Muscle of arm (tissue), 14 donors: ENCODE results near the gene DMRTB1. TPM values are rescaled to one million over a fixed set of nuclear protein-coding genes. Genes with fewer than 3 reads are reported as not detected.

Experiments
- DNase-seq: peaks from one replicate; pipeline ENCODE4 v3.0.0-alpha.2; 2013
- long read RNA-seq, 11 donors: transcript quantifications; one replicate each; lab custom pipeline, GENCODE V29; 2026
- polyA plus RNA-seq, 12 donors: library from polyadenylated mRNA; unstranded; fragments of 120-200 nt; gene quantifications; one replicate each; pipeline ENCODE4 v1.2.1, GENCODE V29; 2013; ENCODE audit not compliant: insufficient read length in 12 of 12

Gene DMRTB1
- not detected for polyA plus RNA-seq
- long read RNA-seq, donor 1: 0 reads
- long read RNA-seq, donor 2: 0 reads
- long read RNA-seq, donor 3: 0 reads
- long read RNA-seq, donor 4: 0 reads
- long read RNA-seq, donor 5: 0 reads
- long read RNA-seq, donor 6: 0 reads
- long read RNA-seq, donor 7: 0 reads
- long read RNA-seq, donor 8: 0 reads
- long read RNA-seq, donor 9: 0 reads
- long read RNA-seq, donor 10: 0 reads
- long read RNA-seq, donor 11: 0 reads

- DNase-seq: no peak
Observed at GRCh38 chr1:53459321-53460175, at the start of gene DMRTB1. TSS of gene DMRTB1 (plus strand) at chr1:53459399. CDS start at chr1:53459454, 55 bp downstream.

GRCh38 chr1:53409695-53410094 is 49.5 kb upstream of the DMRTB1 start:
- DNase-seq: no peak

GRCh38 chr1:53410100-53410541 is 49.1 kb upstream of the DMRTB1 start:
- no peak for DNase-seq

DNA sequence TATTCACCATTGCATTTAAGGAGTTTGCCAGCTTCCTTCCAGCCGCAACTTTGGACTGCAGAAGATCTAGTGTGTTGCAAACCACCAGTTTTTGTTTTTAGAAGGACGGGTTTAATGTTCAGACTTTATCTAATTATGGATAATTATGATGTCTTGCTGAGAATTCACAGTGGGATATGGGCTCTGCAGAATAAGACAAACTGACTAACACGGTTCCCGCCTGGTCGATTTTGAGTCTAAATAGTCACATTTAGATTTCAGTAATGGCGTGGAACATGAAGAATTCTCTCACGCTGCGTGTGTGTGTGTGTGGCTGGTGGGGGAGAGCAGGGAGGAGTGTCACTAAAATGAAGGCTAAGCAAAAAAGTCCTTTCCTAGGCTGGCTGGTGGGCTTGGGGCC is 48.5 kb upstream of the DMRTB1 start:
- no peak for DNase-seq

DNA sequence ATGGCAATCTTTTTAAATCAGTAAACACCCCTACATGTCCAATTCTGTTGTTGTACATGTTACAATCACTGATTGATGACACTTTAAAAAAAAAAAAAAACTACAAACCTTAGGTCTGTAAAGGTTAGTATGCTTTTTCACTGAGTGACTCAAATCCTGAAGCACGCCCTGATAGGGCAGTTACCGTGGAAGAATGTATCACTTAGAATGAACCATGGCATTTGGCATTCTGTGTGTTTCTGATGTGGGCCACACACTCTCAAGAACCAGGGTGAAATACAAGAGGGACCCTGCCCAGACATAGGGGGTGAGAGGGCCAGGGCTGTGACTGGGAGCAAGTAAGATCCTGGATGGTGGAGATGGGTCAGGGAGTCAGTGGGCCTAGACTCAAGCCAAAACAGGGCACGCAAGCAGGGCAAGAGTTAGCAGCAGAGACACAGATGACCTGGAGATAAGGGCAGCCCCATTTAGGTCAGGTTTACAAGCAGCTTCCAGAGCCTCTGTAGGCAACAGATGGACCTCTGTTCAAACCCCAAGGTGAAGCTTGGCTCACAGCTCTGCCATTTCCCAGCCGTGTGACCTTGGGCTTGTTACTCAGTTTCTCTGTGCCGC is 47.6 kb upstream of the DMRTB1 start:
- DNase-seq: no peak

GRCh38 chr1:53412285-53413174 is 46.7 kb upstream of the DMRTB1 start:
- DNase-seq: no peak

DNA sequence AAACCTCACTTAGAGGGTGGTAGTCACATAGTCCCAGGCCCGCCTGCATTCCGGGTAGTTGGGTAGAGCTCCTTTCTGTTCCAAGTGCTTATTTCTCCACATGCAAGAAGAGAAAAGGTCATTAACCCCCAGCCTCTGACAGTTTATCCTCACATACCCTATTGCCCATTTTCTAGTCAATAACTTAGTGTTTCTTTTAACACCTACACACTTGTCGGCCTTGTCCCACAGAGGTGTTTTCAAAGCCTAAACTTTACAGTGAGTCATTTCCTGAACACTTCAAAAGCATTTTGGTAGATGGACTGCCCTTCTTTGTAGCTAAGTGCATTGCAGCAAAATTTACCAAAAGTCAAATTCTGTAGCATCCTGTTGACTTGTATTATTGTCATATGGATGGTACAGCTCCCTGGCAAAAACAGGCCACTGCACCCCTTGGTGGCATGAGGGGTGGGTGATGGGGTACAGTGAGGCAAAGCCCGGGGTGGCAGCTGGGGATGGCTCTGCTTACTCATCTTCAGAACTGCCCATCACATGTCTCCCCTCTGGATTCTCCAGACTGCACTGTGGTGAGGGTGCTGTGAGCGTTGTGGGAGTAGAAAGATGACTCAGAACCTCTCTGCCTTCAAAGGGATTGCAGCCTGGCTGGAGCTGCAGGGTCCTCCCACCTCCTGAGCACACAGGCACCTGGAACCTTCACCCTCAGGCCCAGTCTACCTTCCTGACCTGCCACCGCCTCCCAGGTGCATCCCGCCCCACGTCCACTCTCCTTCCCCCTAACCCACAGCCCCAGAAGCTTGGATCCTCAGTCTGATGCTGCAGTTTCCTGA is 45.8 kb upstream of the DMRTB1 start:
- no peak for DNase-seq

GRCh38 chr1:53414632-53415031 is 44.6 kb upstream of the DMRTB1 start:
- no peak for DNase-seq

DNA sequence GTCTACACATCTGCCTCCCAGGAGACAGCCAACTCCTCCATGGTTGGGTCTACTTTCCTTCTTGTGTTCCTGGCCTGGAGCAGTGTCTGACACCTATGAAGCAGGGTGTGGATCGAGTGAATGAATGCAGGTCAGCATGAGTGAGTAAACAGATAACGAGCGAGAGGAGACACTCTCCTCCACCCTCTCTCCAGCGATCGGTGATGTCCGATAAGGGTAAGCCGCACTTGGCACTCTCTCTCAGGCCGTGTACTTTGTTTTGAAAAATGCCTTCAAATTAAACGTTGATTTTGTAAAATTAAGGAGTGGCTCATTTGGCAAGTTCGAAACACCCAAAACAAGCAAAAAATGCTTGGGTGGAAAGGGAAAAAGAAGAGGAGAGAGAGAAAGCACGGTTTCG is 43.8 kb upstream of the DMRTB1 start:
- DNase-seq: no peak

- DNase-seq: no peak
Observed at GRCh38 chr1:53416269-53416813, 42.9 kb upstream of the DMRTB1 start.

DNA sequence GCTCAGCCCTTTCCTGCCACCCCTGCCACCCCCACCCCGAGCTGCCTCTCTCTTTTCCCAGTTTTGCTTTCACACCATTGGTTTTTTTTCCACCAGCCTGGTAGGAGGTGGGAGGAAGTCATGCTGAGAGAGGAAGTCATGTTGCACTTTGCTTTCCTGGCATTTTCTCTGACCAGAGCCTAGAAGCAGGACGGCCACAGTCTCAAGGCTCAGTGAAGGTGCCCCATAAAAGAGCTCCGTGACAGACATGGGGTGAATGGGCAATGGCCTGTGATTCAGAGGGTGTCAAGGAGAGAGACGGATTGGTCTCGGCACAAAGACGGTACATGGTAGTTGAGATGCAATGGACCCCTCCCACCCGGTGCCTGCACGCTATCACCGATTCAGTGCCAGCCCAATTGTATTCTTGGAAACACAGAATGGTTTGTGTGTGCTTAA is 42.1 kb upstream of the DMRTB1 start:
- no peak for DNase-seq

DNA sequence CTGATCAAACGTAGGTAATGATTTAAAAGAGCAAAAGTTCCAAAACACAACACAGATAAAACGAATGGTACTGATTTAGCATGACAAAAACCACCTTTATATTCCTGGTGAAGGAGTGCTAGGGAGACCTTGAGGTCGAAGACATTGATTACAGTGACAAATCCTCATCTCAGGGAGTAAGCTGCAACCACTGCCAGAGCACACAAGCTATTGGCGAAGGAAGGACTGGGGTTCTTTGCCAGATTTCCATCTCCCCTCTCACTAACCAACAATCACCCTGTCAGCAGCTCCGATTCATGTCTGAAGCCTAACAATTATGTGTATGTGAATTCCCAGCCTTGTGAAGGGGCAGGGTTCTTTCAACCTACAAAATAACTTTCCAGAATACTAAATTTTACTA is 40.2 kb upstream of the DMRTB1 start:
- no peak for DNase-seq

- DNase-seq: no peak
Observed at GRCh38 chr1:53420341-53420740, 38.9 kb upstream of the DMRTB1 start.

GRCh38 chr1:53421208-53421607 is 38.0 kb upstream of the DMRTB1 start:
- no peak for DNase-seq

DNA sequence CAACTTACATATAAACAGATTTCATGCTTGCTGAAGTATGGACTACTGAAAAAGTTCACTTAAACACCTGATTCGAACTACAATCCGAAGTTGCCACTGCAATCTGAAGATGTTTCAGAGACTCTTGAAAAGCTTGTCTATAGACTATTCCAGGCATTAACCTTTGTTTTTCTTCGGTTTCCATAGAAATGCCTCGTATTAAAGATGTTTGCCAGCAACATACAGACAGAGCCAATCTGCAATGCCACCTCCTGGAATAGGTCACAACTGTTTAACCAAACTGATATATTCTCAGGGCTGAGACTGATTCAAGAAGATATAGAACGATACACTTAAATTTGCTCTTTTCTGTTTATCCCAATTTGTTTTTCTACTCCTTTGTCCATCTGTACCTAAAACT is 28.9 kb upstream of the DMRTB1 start:
- no peak for DNase-seq

GRCh38 chr1:53430779-53431178 is 28.4 kb upstream of the DMRTB1 start:
- DNase-seq: no peak

DNA sequence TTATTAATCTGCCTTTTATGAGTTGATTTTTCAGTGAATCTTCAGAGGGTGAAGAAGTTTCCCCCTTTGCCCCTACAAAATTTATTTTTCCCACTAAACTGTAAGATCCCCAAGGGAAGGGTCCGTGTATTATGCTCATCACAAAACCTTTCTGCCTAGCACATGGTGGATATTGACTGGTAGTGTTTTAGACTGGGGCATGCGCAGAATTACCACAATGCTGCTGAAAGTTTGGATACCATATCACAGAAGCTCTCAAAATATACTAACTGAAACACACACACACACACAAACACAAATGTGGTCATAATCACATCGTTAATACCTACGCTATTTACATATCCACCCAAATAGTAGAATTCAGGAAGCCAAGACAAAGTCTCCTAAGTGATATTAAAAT is 28.0 kb upstream of the DMRTB1 start:
- no peak for DNase-seq

DNA sequence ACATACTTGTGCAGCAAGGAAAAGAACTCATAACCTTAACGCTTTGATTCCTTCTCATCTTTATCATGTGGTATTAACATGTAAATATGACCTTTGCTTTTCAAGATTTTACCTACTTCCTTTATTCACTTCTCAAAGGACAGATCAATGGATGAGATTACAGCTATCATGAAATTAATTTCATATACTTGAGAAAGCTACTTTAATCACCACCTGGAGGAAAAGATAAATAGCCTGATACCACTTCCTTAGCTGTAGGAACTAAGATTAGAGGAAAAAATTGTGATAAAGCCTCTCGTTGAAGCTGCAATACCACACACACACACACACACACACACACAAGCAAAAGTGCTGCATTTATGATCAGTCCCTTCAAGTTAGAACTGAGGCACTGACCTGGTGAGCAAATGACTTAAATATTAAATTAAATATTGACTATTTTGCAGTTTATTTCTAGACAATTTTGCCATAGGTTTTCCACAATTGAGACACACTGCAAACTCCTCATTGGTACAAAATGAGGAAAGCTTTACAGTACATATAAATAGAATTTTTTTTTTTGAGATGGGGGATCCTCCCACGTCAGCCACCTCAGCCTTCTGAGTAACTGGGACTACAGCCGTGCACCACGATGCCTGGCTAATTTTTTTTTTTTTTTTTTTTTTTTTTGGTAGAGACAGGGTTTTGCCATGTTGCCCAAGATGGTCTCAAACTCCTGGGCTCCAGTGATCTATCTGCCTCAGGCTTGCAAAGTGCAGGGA is 27.2 kb upstream of the DMRTB1 start:
- DNase-seq: no peak

- DNase-seq: no peak
Observed at GRCh38 chr1:53432611-53433010, 26.6 kb upstream of the DMRTB1 start.
